Stimulated activated CD8-positive, alpha-beta memory T cell treated with anti-CD3 and anti-CD28 coated beads, Interleukin-12 subunit alpha, Interleukin-12 subunit beta, amount 100 ng/mL, for 24 hours (primary cell): ENCODE data around the gene SEC62.

Source experiments
- DNase-seq: peaks from one replicate; pipeline ENCODE4 v3.0.0-alpha.2; 2020; ENCODE audit errors: extremely low read depth

SEC62 gene

GRCh38 chr3:169966951-169967915 is 626 bp downstream of the SEC62 start:
- no peak for DNase-seq

GRCh38 chr3:169968224-169968885 is 1.7 kb downstream of the SEC62 start:
- no peak for DNase-seq

- no peak for DNase-seq
Observed at GRCh38 chr3:169969174-169970095, 2.8 kb downstream of the SEC62 start.

GRCh38 chr3:169970847-169971246 is 4.2 kb downstream of the SEC62 start:
- no peak for DNase-seq

- no peak for DNase-seq
Observed at GRCh38 chr3:169971522-169971921, 4.9 kb downstream of the SEC62 start.

GRCh38 chr3:169980055-169980454 is 13.4 kb downstream of the SEC62 start:
- DNase-seq = no peak

GRCh38 chr3:169984292-169984691 is 17.7 kb downstream of the SEC62 start:
- no peak for DNase-seq

- no peak for DNase-seq
Observed at GRCh38 chr3:169990431-169990830, 23.8 kb downstream of the SEC62 start.

GRCh38 chr3:169992156-169992555 is 25.5 kb downstream of the SEC62 start:
- no peak for DNase-seq

GRCh38 chr3:169992781-169993180 is 26.2 kb downstream of the SEC62 start:
- no peak for DNase-seq

- DNase-seq = no peak
Observed at GRCh38 chr3:169993761-169994160, 27.2 kb downstream of the SEC62 start.

- no peak for DNase-seq
Observed at GRCh38 chr3:169996063-169996462, 29.5 kb downstream of the SEC62 start.

GRCh38 chr3:169998668-169999131 is 32.1 kb downstream of the SEC62 start:
- no peak for DNase-seq

- DNase-seq = no peak
Observed at GRCh38 chr3:169999433-169999832, 32.8 kb downstream of the SEC62 start.

- no peak for DNase-seq
Observed at GRCh38 chr3:170000051-170000450, 33.4 kb downstream of the SEC62 start.

- no peak for DNase-seq
Observed at GRCh38 chr3:170002231-170002630, 35.6 kb downstream of the SEC62 start.

GRCh38 chr3:170002879-170003278 is 36.3 kb downstream of the SEC62 start:
- DNase-seq = no peak

- no peak for DNase-seq
Observed at GRCh38 chr3:170003881-170004356, 37.3 kb downstream of the SEC62 start.

GRCh38 chr3:170007031-170007663 is 40.5 kb downstream of the SEC62 start:
- no peak for DNase-seq

- no peak for DNase-seq
Observed at GRCh38 chr3:170010498-170010897, 43.9 kb downstream of the SEC62 start.
